AG09309 (cell line): ENCODE data around the gene LMO7.
A peak's percentile ranks its signal among the peaks of the same experiment; 100 is the strongest.

Experiments used
- DNase-seq: peaks from one replicate; pipeline ENCODE4 v3.0.0-alpha.2; 2010; ENCODE audit warnings: low read depth
- H3K4me3 ChIP-seq: 2 replicates; pipeline ENCODE4 v1.5.1; 2011; ENCODE audit warnings: mild to moderate bottlenecking, low read depth, low read length, moderate library complexity; ENCODE audit not compliant: control insufficient read depth
- TF ChIP-seq, protein P1 (sequence below): IDR thresholded peaks from 2 replicates; pipeline ENCODE4 v1.5.1; 2011; ENCODE audit warnings: mild to moderate bottlenecking, low read depth, low read length, inconsistent platforms; ENCODE audit not compliant: insufficient read depth, control insufficient read depth; ENCODE audit errors: missing control alignments

The LMO7 gene

DNA sequence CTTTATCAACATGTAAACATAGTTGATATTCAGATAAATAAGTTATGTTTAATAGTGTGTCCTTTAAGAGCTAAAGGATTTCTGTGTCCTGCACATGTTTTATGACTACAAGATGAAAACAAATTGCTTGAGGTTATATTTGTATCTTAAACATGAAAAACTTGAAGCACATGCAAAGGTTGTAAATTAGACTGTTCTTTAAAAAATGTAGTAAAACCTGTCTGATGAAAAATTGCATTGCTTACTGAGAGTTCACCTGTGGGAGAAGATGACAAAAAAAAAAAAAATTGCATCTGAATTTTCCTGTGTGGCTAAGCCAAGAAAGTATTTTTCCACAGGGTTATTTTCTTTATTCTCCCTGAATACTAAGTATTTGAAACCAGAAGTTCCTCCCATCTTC, 25.7 kb upstream of the LMO7 start:
- TF ChIP-seq, protein P1, sequence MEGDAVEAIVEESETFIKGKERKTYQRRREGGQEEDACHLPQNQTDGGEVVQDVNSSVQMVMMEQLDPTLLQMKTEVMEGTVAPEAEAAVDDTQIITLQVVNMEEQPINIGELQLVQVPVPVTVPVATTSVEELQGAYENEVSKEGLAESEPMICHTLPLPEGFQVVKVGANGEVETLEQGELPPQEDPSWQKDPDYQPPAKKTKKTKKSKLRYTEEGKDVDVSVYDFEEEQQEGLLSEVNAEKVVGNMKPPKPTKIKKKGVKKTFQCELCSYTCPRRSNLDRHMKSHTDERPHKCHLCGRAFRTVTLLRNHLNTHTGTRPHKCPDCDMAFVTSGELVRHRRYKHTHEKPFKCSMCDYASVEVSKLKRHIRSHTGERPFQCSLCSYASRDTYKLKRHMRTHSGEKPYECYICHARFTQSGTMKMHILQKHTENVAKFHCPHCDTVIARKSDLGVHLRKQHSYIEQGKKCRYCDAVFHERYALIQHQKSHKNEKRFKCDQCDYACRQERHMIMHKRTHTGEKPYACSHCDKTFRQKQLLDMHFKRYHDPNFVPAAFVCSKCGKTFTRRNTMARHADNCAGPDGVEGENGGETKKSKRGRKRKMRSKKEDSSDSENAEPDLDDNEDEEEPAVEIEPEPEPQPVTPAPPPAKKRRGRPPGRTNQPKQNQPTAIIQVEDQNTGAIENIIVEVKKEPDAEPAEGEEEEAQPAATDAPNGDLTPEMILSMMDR, result no peak
- no peak overlapping the region for H3K4me3 ChIP-seq
- DNase-seq, result no peak

DNA sequence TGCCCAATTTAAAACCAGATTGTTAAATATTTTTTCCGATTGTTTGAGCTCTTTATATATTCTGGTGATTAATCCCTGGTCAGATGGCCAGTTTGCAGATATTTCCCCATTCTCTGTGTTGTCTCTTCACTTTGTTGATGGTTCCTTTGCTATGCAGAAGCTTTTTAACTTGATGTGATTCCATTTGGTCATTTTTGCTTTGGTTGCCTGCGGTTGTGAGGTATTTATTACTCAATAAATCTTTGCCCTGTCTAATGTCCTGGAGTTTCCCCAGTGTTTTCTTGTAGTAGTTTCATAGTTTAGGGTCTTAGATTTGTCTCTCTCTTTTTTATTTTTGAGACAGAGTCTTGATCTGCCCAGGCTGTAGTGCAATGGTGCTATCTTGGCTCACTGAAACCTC, 23.8 kb upstream of the LMO7 start:
- TF ChIP-seq, protein P1, result no peak
- DNase-seq, result no peak

DNA sequence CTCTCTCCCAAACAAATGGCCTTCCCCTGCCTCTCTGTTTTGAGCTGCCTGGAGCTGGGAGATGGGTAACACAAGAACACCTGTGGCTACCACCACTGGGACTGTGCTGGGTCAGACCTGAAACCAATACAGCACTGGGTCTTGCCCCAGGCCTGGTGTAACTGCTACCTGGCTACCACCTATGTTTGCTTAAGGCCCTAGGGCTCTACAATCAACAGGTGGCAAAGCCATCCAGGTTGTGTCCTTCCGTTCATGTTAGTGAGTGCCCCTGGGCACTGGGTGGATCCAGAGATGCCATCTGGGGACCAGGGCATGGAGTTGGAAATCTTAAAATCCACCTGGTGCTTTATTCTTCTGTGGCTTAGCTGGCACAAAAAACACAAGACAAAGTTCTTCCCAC, 18.9 kb upstream of the LMO7 start:
- no peak for DNase-seq
- TF ChIP-seq, protein P1, result no peak
- no peak overlapping the region for H3K4me3 ChIP-seq

More for the DNA sequence above, 23.8 kb upstream of the LMO7 start:
- no peak overlapping the region for H3K4me3 ChIP-seq

DNA sequence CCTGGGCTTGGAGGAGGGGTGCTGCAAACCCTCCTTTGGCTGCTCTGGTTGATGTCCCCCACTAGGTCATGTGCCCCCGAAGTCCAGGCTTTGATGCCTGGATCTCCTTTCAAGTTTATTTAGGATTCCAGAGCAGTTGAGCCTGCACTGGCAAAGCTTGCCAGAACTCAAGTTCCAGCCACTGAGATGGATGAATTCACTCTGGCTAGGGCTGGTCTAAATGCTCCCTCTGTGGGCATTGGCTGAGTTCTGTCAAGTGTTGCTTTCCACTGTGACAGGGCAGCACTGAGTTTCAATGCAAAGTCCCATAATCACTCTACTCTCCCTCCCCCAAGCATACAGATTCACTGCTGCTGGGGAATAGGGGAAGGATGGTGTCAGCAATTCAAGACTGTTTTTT, 17.8 kb upstream of the LMO7 start:
- no peak overlapping the region for H3K4me3 ChIP-seq
- no peak for DNase-seq
- TF ChIP-seq, protein P1, result no peak

DNA sequence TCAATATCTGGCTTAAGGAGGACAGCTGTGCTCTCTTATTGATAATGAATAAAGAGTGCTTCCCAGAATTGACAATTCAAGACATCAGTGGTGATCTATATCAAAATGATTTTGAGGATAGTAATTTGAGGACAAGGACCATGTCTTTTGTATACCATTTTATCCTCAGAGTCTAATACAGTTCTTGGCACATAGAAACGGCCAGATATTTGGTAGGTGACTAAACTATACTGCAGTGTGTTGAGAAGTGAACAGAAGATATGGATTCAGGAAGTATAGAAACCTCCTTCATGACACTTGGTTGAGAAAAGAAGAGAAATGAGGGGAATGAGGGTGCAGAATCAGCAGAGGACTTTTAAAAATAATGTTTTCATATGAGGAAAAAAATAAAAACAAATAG, 16.1 kb upstream of the LMO7 start:
- TF ChIP-seq, protein P1, result no peak
- no peak for DNase-seq
- no peak overlapping the region for H3K4me3 ChIP-seq

DNA sequence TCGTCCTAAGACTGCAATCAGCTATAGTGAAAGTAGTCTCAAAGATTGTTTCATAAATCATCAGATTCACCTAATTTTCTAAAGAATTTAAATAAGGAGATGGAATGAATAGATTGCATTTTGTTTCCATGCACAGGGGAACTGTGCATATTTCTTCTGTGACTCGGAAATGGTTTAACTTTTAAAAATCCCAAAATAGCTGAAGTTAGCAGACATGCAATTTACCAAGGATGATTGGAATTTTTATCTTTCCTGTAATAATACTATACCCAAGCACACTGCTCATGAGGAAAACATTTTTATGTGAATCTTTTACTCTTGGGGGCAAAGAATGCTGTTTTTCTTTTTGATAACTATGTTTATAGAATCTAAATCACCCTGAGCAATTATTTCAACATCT, 15.0 kb upstream of the LMO7 start:
- DNase-seq, result peak; percentile 71
- H3K4me3 ChIP-seq, result no peak overlapping the region
- TF ChIP-seq, protein P1, result no peak

DNA sequence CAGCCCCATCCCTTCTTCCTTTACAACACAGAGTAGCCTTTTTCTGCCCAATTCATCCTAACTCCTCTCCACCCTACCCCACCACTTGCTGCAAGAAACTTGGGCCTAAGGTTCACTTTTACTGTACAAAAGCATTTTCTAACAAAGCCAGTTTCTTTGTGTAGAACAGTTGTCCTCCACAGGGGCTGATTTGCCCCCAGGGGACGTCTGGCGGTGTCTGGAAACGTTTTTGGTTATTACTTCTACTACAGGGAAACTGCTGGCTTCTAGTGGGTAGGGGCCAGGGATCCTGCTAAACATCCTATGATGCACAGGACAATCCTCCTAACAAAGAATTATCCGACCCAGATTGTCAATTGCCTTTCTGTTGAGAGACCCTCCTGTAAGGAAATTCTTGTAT, 7.3 kb upstream of the LMO7 start:
- no peak overlapping the region for H3K4me3 ChIP-seq
- TF ChIP-seq, protein P1, result no peak
- DNase-seq, result no peak
